Sigmoid colon (tissue), 7 donors: Measurements from ENCODE around the gene PEPD. TPM values are rescaled to one million over a fixed set of nuclear protein-coding genes. Genes with fewer than 3 reads are reported as not detected.

Experiments
- DNase-seq: peaks from one replicate; pipeline ENCODE4 v3.0.0-alpha.2; 2019
- H3K27ac ChIP-seq, 4 donors: fragments of 200-600 bp; sonication (generic); one replicate each; pipeline ENCODE4 v1.5.1; 2016 to 2019; ENCODE audit warnings: mild to moderate bottlenecking in 1 of 4
- H3K27me3 ChIP-seq, 3 donors: fragments of 200-600 bp; sonication (generic); one replicate each; pipeline ENCODE4 v1.5.1; 2019; ENCODE audit warnings: mild to moderate bottlenecking in 1 of 3
- H3K36me3 ChIP-seq, 4 donors: fragments of 200-600 bp; sonication (generic); one replicate each; pipeline ENCODE4 v1.5.1; 2016 to 2019
- H3K4me1 ChIP-seq, 4 donors: fragments of 200-600 bp; sonication (generic); one replicate each; pipeline ENCODE4 v1.5.1; 2017 to 2019
- H3K4me3 ChIP-seq, 4 donors: fragments of 200-600 bp; sonication (generic); one replicate each; pipeline ENCODE4 v1.5.1; 2017 to 2019; ENCODE audit warnings: mild to moderate bottlenecking in 2 of 4, moderate library complexity in 1 of 4
- H3K9me3 ChIP-seq, 4 donors: fragments of 200-600 bp in 3 of 4; sonication (generic) in 3 of 4; one replicate each; pipeline versions ENCODE4 v1.5.1 to v1.6.1; 2013 to 2019
- CTCF ChIP-seq, 4 experiments: fragments of 450-650 bp in 3 of 4; fragments of 200-600 bp in 1 of 4; IDR thresholded peaks; one replicate each; pipeline ENCODE4 v1.5.1; 2016 to 2019; ENCODE audit warnings: antibody characterized with exemption in 4 of 4, mild to moderate bottlenecking in 3 of 4, moderate library complexity in 2 of 4
- EP300 ChIP-seq, 4 donors: sonication (generic); formaldehyde crosslinking; IDR thresholded peaks; one replicate each; pipeline ENCODE4 v1.6.1; 2017; ENCODE audit warnings: antibody characterized with exemption in 4 of 4
- POLR2A ChIP-seq, 2 donors: fragments of 450-650 bp; IDR thresholded peaks; one replicate each; pipeline ENCODE4 v1.6.1; 2016; ENCODE audit warnings: antibody characterized with exemption in 2 of 2, mild to moderate bottlenecking in 2 of 2, moderate library complexity in 2 of 2
- POLR2AphosphoS5 ChIP-seq, 4 donors: sonication (generic); formaldehyde crosslinking; IDR thresholded peaks; one replicate each; pipeline ENCODE4 v1.6.1; 2017; ENCODE audit warnings: antibody characterized with exemption in 4 of 4
- WGBS, 2 donors: extraction: QIAGEN DNeasy Blood & Tissue Kit; methylation state at CpG; one replicate each; pipeline ENCODE4 v1.1.7; 2013; 5-methylcytosine and 5-hydroxymethylcytosine counted together
- intact Hi-C: fragments of 100-400 bp; cut with DNase I; formaldehyde crosslinking; loops from one replicate; pipeline ENCODE4 v1.15.1; 2023
- polyA plus RNA-seq, 3 donors: library from polyadenylated mRNA; stranded (reverse); fragments of 200-250 nt; gene quantifications; one replicate each; pipeline ENCODE4 v1.2.3, GENCODE V29; 2013
- total RNA-seq, 4 donors: library from RNA; depleted of rRNA; stranded (reverse); fragments of >200 nt; gene quantifications; one replicate each; pipeline ENCODE4 v1.1.0, GENCODE V29; 2016
- donor health status: healthy with polysubstance abuse.
- donor health status: Bipolar disorder and iron deficiency.
- donor health status: healthy.

PEPD gene
- total and polyA plus RNA-seq, 7 donors = 50.0 to 187 (median 67.8) TPM

- H3K9me3 ChIP-seq = no peaks in the 10 kb centered on the region
- H3K36me3 ChIP-seq = no peaks in the 10 kb centered on the region
- WGBS, 2 donors = 83 to 87% methylated on average over 6 of the region's 6 CpGs
- TF ChIP-seq POLR2AphosphoS5 (IDR thresholded peaks at IDR 0.05) = no peak
- no peak for TF ChIP-seq POLR2A (IDR thresholded peaks at IDR 0.05)
- no peak for TF ChIP-seq CTCF (IDR thresholded peaks at IDR 0.05)
- DNase-seq = no peak
- no peak overlapping the region for H3K4me3 ChIP-seq
- no peaks in the 10 kb centered on the region for H3K27me3 ChIP-seq
- intact Hi-C loops = no loop called here
- H3K27ac ChIP-seq = no peak overlapping the region
- peaks cover 0 to 23% (median 19%) of the 10 kb centered on the region in 4 donors for H3K4me1 ChIP-seq
These were observed 2.2 kb downstream of the PEPD start for GRCh38 chr19:33519416-33519815.

- 78 to 85% methylated on average over 5 of the region's 5 CpGs for WGBS, 2 donors
- TF ChIP-seq EP300 (IDR thresholded peaks at IDR 0.05) = no peak
- TF ChIP-seq POLR2AphosphoS5 (IDR thresholded peaks at IDR 0.05) = no peak
- no peak for TF ChIP-seq CTCF (IDR thresholded peaks at IDR 0.05)
- TF ChIP-seq POLR2A (IDR thresholded peaks at IDR 0.05) = no peak
- Histone ChIP-seq H3K4me3 (no peak overlapping the region), H3K36me3 (no peaks in the 10 kb centered on the region), H3K9me3 (no peaks in the 10 kb centered on the region), H3K27me3 (no peaks in the 10 kb centered on the region), H3K4me1 (peaks cover 0 to 23% (median 19%) of the 10 kb centered on the region in 4 donors), H3K27ac (no peak overlapping the region)
- intact Hi-C loops = no loop called here
- no peak for DNase-seq
These were observed 3.0 kb downstream of the PEPD start for GRCh38 chr19:33518541-33518940.

GRCh38 chr19:33517922-33518321, 3.7 kb downstream of the PEPD start:
- Histone ChIP-seq H3K4me1 (peaks cover 0 to 23% (median 19%) of the 10 kb centered on the region in 4 donors), H3K36me3 (no peaks in the 10 kb centered on the region), H3K9me3 (no peaks in the 10 kb centered on the region), H3K27me3 (no peaks in the 10 kb centered on the region), H3K4me3 (no peak overlapping the region), H3K27ac (no peak overlapping the region)
- intact Hi-C loops = no loop called here
- DNase-seq = no peak
- TF ChIP-seq POLR2A (IDR thresholded peaks at IDR 0.05) (no peak), EP300 (IDR thresholded peaks at IDR 0.05) (no peak)
- WGBS, 2 donors = 90 to 93% methylated on average over 9 of the region's 9 CpGs

GRCh38 chr19:33515921-33516320, 5.7 kb downstream of the PEPD start:
- Histone ChIP-seq H3K27ac (no peak overlapping the region), H3K27me3 (no peaks in the 10 kb centered on the region), H3K4me1 (peaks cover 0 to 10% (median 7%) of the 10 kb centered on the region in 4 donors), H3K4me3 (no peak overlapping the region), H3K9me3 (no peaks in the 10 kb centered on the region), H3K36me3 (peaks cover 0 to 13% (median 2%) of the 10 kb centered on the region in 4 donors)
- TF ChIP-seq EP300 (IDR thresholded peaks at IDR 0.05) (no peak), CTCF (IDR thresholded peaks at IDR 0.05) (no peak), POLR2AphosphoS5 (IDR thresholded peaks at IDR 0.05) (no peak), POLR2A (IDR thresholded peaks at IDR 0.05) (no peak)
- intact Hi-C loops = no loop called here
- no peak for DNase-seq
- WGBS, 2 donors = 36 to 65% methylated on average over 4 of the region's 4 CpGs

- intact Hi-C loops = no loop called here
- H3K27ac ChIP-seq = no peak overlapping the region
- TF ChIP-seq POLR2A (IDR thresholded peaks at IDR 0.05) (no peak), POLR2AphosphoS5 (IDR thresholded peaks at IDR 0.05) (no peak), CTCF (IDR thresholded peaks at IDR 0.05) (no peak), EP300 (IDR thresholded peaks at IDR 0.05) (no peak)
- H3K36me3 ChIP-seq = peaks cover 0 to 20% (median 2%) of the 10 kb centered on the region in 4 donors
- H3K27me3 ChIP-seq = no peaks in the 10 kb centered on the region
- 67 to 71% methylated on average over 25 of the region's 25 CpGs for WGBS, 2 donors
- peaks cover 0 to 1% (median 0%) of the 10 kb centered on the region in 4 donors for H3K4me1 ChIP-seq
- peak; percentile 78 for DNase-seq
- no peaks in the 10 kb centered on the region for H3K9me3 ChIP-seq
- no peak overlapping the region for H3K4me3 ChIP-seq
These were observed 6.6 kb downstream of the PEPD start for GRCh38 chr19:33514885-33515551.
